ENCODE measurements around the gene CCDC184. TPM values are rescaled to one million over a fixed set of nuclear protein-coding genes. Genes with fewer than 3 reads are reported as not detected.

CCDC184 gene
- total RNA-seq, 1 experiment from 2014 or later, result 0.74 TPM

- CTCF ChIA-PET, result no interaction called here
- H3K4me1 ChIP-seq (ENCODE audit: control insufficient read depth, insufficient read depth, low read length), result no peaks in the 10 kb centered on the region
- in situ Hi-C loops (cut with HindIII; ENCODE audit: low pct_unique_long_range_greater_than_20kb, low sequenced_read_pairs), result no loop called here
- POLR2A ChIA-PET, result no interaction called here
- no peaks in the 10 kb centered on the region for H3K36me3 ChIP-seq (ENCODE audit: control insufficient read depth, insufficient read depth, low read length)
- no peak overlapping the region for H3K27ac ChIP-seq (ENCODE audit: low read length)
- ATAC-seq (no peak), DNase-seq (ENCODE audit: low read depth, low spot score) (no peak)
- H3K4me3 ChIP-seq (ENCODE audit: low read depth in 2 of 2, low read length in 2 of 2), result no peak overlapping the region
- H3K27me3 ChIP-seq (ENCODE audit: control insufficient read depth, insufficient read depth, low read length), result peaks cover 14% of the 10 kb centered on the region
- no TSS peak for BruUV-seq (replicated peaks)
- intact Hi-C loops (cut with micrococcal nuclease; ENCODE audit: unreplicated experiment), result no loop called here
- TF ChIP-seq, protein P1, sequence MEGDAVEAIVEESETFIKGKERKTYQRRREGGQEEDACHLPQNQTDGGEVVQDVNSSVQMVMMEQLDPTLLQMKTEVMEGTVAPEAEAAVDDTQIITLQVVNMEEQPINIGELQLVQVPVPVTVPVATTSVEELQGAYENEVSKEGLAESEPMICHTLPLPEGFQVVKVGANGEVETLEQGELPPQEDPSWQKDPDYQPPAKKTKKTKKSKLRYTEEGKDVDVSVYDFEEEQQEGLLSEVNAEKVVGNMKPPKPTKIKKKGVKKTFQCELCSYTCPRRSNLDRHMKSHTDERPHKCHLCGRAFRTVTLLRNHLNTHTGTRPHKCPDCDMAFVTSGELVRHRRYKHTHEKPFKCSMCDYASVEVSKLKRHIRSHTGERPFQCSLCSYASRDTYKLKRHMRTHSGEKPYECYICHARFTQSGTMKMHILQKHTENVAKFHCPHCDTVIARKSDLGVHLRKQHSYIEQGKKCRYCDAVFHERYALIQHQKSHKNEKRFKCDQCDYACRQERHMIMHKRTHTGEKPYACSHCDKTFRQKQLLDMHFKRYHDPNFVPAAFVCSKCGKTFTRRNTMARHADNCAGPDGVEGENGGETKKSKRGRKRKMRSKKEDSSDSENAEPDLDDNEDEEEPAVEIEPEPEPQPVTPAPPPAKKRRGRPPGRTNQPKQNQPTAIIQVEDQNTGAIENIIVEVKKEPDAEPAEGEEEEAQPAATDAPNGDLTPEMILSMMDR (IDR thresholded peaks at IDR 0.05), result no peak
- no peak for TF ChIP-seq POLR2AphosphoS5 (IDR thresholded peaks at IDR 0.05; ENCODE audit: low read depth, low read length)
- H3K9me3 ChIP-seq (ENCODE audit: control insufficient read depth, insufficient read depth, low read depth, low read length), result no peaks in the 10 kb centered on the region
Measured at GRCh38 chr12:48216785-48217184, 33.3 kb downstream of the CCDC184 start.

GRCh38 chr12:48219631-48220030 is 36.2 kb downstream of the CCDC184 start:
- Histone ChIP-seq H3K4me1 (ENCODE audit: control insufficient read depth, insufficient read depth, low read length) (no peaks in the 10 kb centered on the region), H3K36me3 (ENCODE audit: control insufficient read depth, insufficient read depth, low read length) (no peaks in the 10 kb centered on the region), H3K9me3 (ENCODE audit: control insufficient read depth, insufficient read depth, low read depth, low read length) (no peaks in the 10 kb centered on the region), H3K27me3 (ENCODE audit: control insufficient read depth, insufficient read depth, low read length) (peaks cover 16% of the 10 kb centered on the region), H3K4me3 (ENCODE audit: low read depth in 2 of 2, low read length in 2 of 2) (no peak overlapping the region), H3K27ac (ENCODE audit: low read length) (no peak overlapping the region)
- in situ Hi-C loops (cut with HindIII; ENCODE audit: low pct_unique_long_range_greater_than_20kb, low sequenced_read_pairs) (no loop called here), intact Hi-C loops (cut with micrococcal nuclease; ENCODE audit: unreplicated experiment) (no loop called here)
- ChIA-PET CTCF (no interaction called here), POLR2A (no interaction called here)
- ATAC-seq (no peak), DNase-seq (ENCODE audit: low read depth, low spot score) (no peak)
- TF ChIP-seq REST (IDR thresholded peaks at IDR 0.05; ENCODE audit: insufficient read depth in 1 of 2, low read depth in 2 of 2, low read length in 1 of 2) (no peak), POLR2AphosphoS5 (IDR thresholded peaks at IDR 0.05; ENCODE audit: low read depth, low read length) (no peak), TCF7L2 (IDR thresholded peaks at IDR 0.05; ENCODE audit: low read depth, low read length) (no peak), SIN3A (IDR thresholded peaks at IDR 0.05; ENCODE audit: borderline replicate concordance, insufficient read depth, low read depth, low read length) (no peak)
- TF ChIP-seq, protein P1 (IDR thresholded peaks at IDR 0.05), result no peak
- BruUV-seq (replicated peaks), result no TSS peak

DNA sequence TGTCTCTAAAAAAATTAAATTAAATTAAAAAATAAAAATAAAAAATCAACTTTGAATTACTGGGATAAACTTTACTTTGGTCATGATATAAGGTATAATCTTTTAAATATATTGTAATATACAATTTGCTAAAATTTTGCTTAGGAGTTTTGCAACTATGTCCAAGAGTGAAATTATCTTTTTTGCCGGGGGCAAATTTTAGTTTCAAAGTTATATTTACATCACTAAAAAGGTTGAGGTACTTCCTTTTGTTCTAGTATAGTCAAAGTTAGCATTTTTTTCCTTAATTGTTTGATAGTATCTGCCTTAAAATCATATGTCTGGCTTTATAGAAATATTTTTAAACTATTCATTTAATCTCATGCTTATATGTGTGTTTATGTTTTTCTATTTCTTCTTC is 37.3 kb downstream of the CCDC184 start:
- Histone ChIP-seq H3K27me3 (ENCODE audit: control insufficient read depth, insufficient read depth, low read length) (peaks cover 6% of the 10 kb centered on the region; the same call in 1 of the 2 replicates), H3K9me3 (ENCODE audit: control insufficient read depth, insufficient read depth, low read depth, low read length) (no peaks in the 10 kb centered on the region), H3K36me3 (ENCODE audit: control insufficient read depth, insufficient read depth, low read length) (no peaks in the 10 kb centered on the region), H3K4me1 (ENCODE audit: control insufficient read depth, insufficient read depth, low read length) (no peaks in the 10 kb centered on the region), H3K27ac (ENCODE audit: low read length) (no peak overlapping the region), H3K4me3 (ENCODE audit: low read depth in 2 of 2, low read length in 2 of 2) (no peak overlapping the region)
- in situ Hi-C loops (cut with HindIII; ENCODE audit: low pct_unique_long_range_greater_than_20kb, low sequenced_read_pairs), result no loop called here
- ChIA-PET CTCF (no interaction called here), POLR2A (no interaction called here)
- no TSS peak for BruUV-seq (replicated peaks)
- intact Hi-C loops (cut with micrococcal nuclease; ENCODE audit: unreplicated experiment), result no loop called here
- no peak for ATAC-seq
- TF ChIP-seq TCF7L2 (IDR thresholded peaks at IDR 0.05; ENCODE audit: low read depth, low read length) (no peak), SIN3A (IDR thresholded peaks at IDR 0.05; ENCODE audit: borderline replicate concordance, insufficient read depth, low read depth, low read length) (no peak), REST (IDR thresholded peaks at IDR 0.05; ENCODE audit: insufficient read depth in 1 of 2, low read depth in 2 of 2, low read length in 1 of 2) (no peak), POLR2AphosphoS5 (IDR thresholded peaks at IDR 0.05; ENCODE audit: low read depth, low read length) (no peak)
- TF ChIP-seq, protein P1 (IDR thresholded peaks at IDR 0.05), result no peak
- no peak for DNase-seq (ENCODE audit: low read depth, low spot score)
